ENCODE data around the gene INTS14.

GRCh38 chr15:65659502-65660052 lies 48.6 kb upstream of the INTS14 start:
- TF ChIP-seq CTCF (conservative IDR thresholded peaks at IDR 0.05; ENCODE audit: low read depth, low read length) (no peak), EZH2 (IDR thresholded peaks at IDR 0.05; ENCODE audit: borderline replicate concordance, low read depth, low read length, poor library complexity, severe bottlenecking) (no peak)

All from A673 (cell line).